HEK293 (cell line): ENCODE data around the gene PRUNE2.

Source experiments
- CTCF ChIA-PET: fragments of 350-600 bp; formaldehyde crosslinking; extraction: SDS; loops from one replicate; lab custom pipeline; 2021; ENCODE audit warnings: antibody characterized with exemption; lab: Yijun Ruan, JAX
- POLR2A ChIA-PET: fragments of 300-600 bp; formaldehyde crosslinking; extraction: SDS; loops from one replicate; lab custom pipeline; 2020; ENCODE audit warnings: antibody characterized with exemption, inconsistent platforms; lab: Yijun Ruan, JAX
- H3K27ac ChIP-seq: fragments of 200-500 bp; sonication (Bioruptor generic); 2 replicates; pipeline ENCODE4 v1.5.1; 2014; ENCODE audit warnings: low read depth, low read length, control low read depth, inconsistent platforms; ENCODE audit errors: extremely low read depth
- H3K36me3 ChIP-seq, 2 experiments: fragments of 200-500 bp in 1 of 2; sonication (Bioruptor generic) in 1 of 2; 1 replicate in 1 of 2; 2 replicates in 1 of 2; pipeline ENCODE4 v1.5.1; 2014 to 2017; ENCODE audit warnings: inconsistent platforms in 2 of 2, low read length in 2 of 2; ENCODE audit not compliant: control insufficient read depth in 2 of 2, insufficient read depth in 1 of 2
- H3K4me1 ChIP-seq: fragments of 200-500 bp; sonication (Bioruptor generic); 2 replicates; pipeline ENCODE4 v1.5.1; 2014; ENCODE audit warnings: mild to moderate bottlenecking, low read length, inconsistent platforms; ENCODE audit not compliant: control insufficient read depth, insufficient read depth
- H3K4me3 ChIP-seq: 2 replicates; pipeline ENCODE4 v1.5.1; 2011; ENCODE audit warnings: low read depth, mild to moderate bottlenecking, control low read depth, low read length, moderate library complexity
- H3K9me3 ChIP-seq: fragments of 200-500 bp; sonication (Bioruptor generic); 2 replicates; pipeline ENCODE4 v1.5.1; 2014; ENCODE audit warnings: low read depth, low read length, inconsistent platforms; ENCODE audit not compliant: control insufficient read depth, insufficient read depth
- GLIS2 ChIP-seq: fragments of 450-650 bp; formaldehyde crosslinking; IDR thresholded peaks from 2 replicates; pipeline ENCODE4 v1.5.1; 2016; ENCODE audit warnings: missing biosample characterization, missing genetic modification characterization
- HIC1 ChIP-seq: fragments of 450-650 bp; formaldehyde crosslinking; IDR thresholded peaks from 2 replicates; pipeline ENCODE4 v1.5.1; 2016; ENCODE audit warnings: missing biosample characterization, missing genetic modification characterization
- KLF8 ChIP-seq: fragments of 450-650 bp; formaldehyde crosslinking; IDR thresholded peaks from 2 replicates; pipeline ENCODE4 v1.5.1; 2016; ENCODE audit warnings: missing biosample characterization, missing genetic modification characterization
- SP2 ChIP-seq: fragments of 450-650 bp; formaldehyde crosslinking; IDR thresholded peaks from 2 replicates; pipeline ENCODE4 v1.5.1; 2016; ENCODE audit warnings: missing biosample characterization, missing genetic modification characterization
- YY2 ChIP-seq: fragments of 450-650 bp; formaldehyde crosslinking; IDR thresholded peaks from 2 replicates; pipeline ENCODE4 v1.5.1; 2016; ENCODE audit warnings: missing biosample characterization, missing genetic modification characterization
- ZBTB21 ChIP-seq: fragments of 450-650 bp; formaldehyde crosslinking; IDR thresholded peaks from 2 replicates; pipeline ENCODE4 v1.5.1; 2017; ENCODE audit warnings: missing biosample characterization, missing genetic modification characterization
- ZNF121 ChIP-seq: fragments of 450-650 bp; formaldehyde crosslinking; IDR thresholded peaks from 2 replicates; pipeline ENCODE4 v1.5.1; 2016; ENCODE audit warnings: missing biosample characterization, missing genetic modification characterization
- ZNF133 ChIP-seq: fragments of 450-650 bp; formaldehyde crosslinking; IDR thresholded peaks from 2 replicates; pipeline ENCODE4 v1.5.1; 2016; ENCODE audit warnings: missing biosample characterization, missing genetic modification characterization
- ZNF423 ChIP-seq: fragments of 450-650 bp; formaldehyde crosslinking; IDR thresholded peaks from 2 replicates; pipeline ENCODE4 v1.5.1; 2016; ENCODE audit warnings: missing biosample characterization, missing genetic modification characterization
- ZNF433 ChIP-seq: fragments of 450-650 bp; formaldehyde crosslinking; IDR thresholded peaks from 2 replicates; pipeline ENCODE4 v1.5.1; 2016; ENCODE audit warnings: missing biosample characterization, missing genetic modification characterization, low read depth
- ZNF514 ChIP-seq: fragments of 450-650 bp; formaldehyde crosslinking; IDR thresholded peaks from 2 replicates; pipeline ENCODE4 v1.5.1; 2016; ENCODE audit warnings: missing biosample characterization, missing genetic modification characterization
- ZNF645 ChIP-seq: fragments of 450-650 bp; formaldehyde crosslinking; IDR thresholded peaks from 2 replicates; pipeline ENCODE4; 2016; ENCODE audit warnings: missing biosample characterization, missing genetic modification characterization
- ZNF660 ChIP-seq: fragments of 450-650 bp; IDR thresholded peaks from 2 replicates; pipeline ENCODE4 v1.5.1; 2018; ENCODE audit warnings: missing biosample characterization, mild to moderate bottlenecking, missing genetic modification characterization
- TF ChIP-seq, protein P1 (sequence below): fragments of 450-650 bp; formaldehyde crosslinking; IDR thresholded peaks from 2 replicates; pipeline ENCODE4 v1.5.1; 2016; ENCODE audit warnings: missing biosample characterization, missing genetic modification characterization, borderline replicate concordance
- TF ChIP-seq, protein P2 (sequence below): fragments of 450-650 bp; formaldehyde crosslinking; IDR thresholded peaks from 2 replicates; pipeline ENCODE4 v1.5.1; 2016; ENCODE audit warnings: missing biosample characterization, missing genetic modification characterization
- TF ChIP-seq, protein P3 (sequence below): fragments of 450-650 bp; formaldehyde crosslinking; IDR thresholded peaks from 2 replicates; pipeline ENCODE4 v1.5.0; 2017; ENCODE audit warnings: missing biosample characterization, missing genetic modification characterization, borderline replicate concordance

Gene PRUNE2

DNA sequence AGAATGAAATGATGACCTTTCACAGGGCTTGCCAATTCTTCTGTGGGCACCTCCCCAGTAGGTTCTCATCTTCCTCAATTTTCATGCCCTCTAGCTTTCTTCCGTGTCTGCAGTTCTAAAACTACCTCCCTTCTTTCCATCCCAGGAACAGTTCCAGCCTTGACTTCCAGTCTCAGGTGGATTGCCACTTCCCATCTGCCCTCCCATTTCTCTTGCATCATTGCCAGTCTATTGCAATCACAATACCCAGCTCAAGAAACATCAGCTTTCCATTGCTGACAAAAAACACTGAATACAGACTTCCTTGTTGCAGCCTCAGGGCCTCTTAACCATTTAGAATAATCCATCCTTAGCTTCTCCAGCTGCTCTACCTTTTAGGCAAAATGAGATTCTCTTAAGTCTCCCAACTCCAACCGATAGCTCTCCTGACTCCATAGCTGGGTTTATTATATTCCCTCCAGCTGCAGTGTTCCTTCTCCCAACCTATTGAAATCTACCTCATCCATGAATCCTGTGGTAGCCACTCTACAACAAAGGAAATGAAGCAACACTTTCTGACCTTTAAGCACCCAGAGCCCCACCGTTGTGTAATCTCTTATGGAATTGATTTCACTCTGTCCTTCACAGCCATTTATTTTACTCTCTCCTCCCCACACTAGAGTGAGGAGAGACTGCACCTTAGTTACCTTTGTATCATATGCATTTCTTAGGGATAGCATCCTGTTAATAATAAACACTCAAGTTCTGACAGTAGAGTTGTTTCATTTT is 217.3 kb downstream of the PRUNE2 start:
- Histone ChIP-seq H3K27ac (no peak overlapping the region), H3K36me3 (no peaks in the 10 kb centered on the region), H3K9me3 (no peaks in the 10 kb centered on the region), H3K4me3 (no peak overlapping the region), H3K4me1 (no peaks in the 10 kb centered on the region)
- ChIA-PET POLR2A (no interaction called here), CTCF (interaction anchor here (0.6 kb wide), 1 partner anchor 243 kb away, joined by 5 read pairs; no protein-coding TSS in a partner anchor)
- TF ChIP-seq ZNF645 (tag by site-specific recombination) (no peak), ZNF660 (no peak)
- TF ChIP-seq, protein P1, sequence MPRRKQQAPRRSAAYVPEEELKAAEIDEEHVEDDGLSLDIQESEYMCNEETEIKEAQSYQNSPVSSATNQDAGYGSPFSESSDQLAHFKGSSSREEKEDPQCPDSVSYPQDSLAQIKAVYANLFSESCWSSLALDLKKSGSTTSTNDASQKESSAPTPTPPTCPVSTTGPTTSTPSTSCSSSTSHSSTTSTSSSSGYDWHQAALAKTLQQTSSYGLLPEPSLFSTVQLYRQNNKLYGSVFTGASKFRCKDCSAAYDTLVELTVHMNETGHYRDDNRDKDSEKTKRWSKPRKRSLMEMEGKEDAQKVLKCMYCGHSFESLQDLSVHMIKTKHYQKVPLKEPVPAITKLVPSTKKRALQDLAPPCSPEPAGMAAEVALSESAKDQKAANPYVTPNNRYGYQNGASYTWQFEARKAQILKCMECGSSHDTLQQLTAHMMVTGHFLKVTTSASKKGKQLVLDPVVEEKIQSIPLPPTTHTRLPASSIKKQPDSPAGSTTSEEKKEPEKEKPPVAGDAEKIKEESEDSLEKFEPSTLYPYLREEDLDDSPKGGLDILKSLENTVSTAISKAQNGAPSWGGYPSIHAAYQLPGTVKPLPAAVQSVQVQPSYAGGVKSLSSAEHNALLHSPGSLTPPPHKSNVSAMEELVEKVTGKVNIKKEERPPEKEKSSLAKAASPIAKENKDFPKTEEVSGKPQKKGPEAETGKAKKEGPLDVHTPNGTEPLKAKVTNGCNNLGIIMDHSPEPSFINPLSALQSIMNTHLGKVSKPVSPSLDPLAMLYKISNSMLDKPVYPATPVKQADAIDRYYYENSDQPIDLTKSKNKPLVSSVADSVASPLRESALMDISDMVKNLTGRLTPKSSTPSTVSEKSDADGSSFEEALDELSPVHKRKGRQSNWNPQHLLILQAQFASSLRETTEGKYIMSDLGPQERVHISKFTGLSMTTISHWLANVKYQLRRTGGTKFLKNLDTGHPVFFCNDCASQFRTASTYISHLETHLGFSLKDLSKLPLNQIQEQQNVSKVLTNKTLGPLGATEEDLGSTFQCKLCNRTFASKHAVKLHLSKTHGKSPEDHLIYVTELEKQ (tag by site-specific recombination): no peak

DNA sequence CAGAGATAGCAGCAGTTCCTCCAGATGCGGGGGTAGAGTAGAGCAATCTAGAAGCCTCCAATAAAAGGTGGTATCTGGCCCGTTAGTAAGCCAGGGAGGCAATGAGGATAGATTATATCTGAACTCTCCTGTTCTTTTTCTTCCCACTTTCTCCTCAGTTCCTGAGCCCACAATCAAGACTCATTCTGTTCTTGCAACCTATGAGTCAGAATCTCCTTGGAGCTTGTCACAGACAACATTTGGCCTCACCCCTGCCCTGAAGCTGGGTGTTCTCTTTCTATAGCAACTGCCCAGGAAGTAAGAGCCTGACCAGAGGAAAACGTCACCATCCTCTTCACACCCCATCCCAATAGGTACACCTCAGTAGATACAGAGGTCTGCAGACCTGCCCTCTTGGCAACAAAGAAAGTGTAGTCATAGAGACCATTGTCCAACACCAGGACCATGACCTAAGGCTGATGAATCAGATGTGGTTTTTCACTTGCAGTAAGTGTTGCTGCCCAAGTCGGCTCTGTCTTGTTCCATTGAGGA is 218.0 kb downstream of the PRUNE2 start:
- Histone ChIP-seq H3K9me3 (no peaks in the 10 kb centered on the region), H3K4me1 (no peaks in the 10 kb centered on the region), H3K27ac (no peak overlapping the region), H3K36me3 (no peaks in the 10 kb centered on the region), H3K4me3 (no peak overlapping the region)
- ChIA-PET POLR2A (no interaction called here), CTCF (no interaction called here)
- TF ChIP-seq KLF8: no peak
- TF ChIP-seq ZNF423 (tag by site-specific recombination): no peak

GRCh38 chr9:76686756-76687155 is 219.2 kb downstream of the PRUNE2 start:
- POLR2A ChIA-PET: no interaction called here
- Histone ChIP-seq H3K27ac (no peak overlapping the region), H3K4me1 (no peaks in the 10 kb centered on the region), H3K9me3 (no peaks in the 10 kb centered on the region), H3K4me3 (no peak overlapping the region), H3K36me3 (no peaks in the 10 kb centered on the region)
- TF ChIP-seq ZNF514 (tag by site-specific recombination): no peak
- TF ChIP-seq ZNF121: peak; percentile 65
- CTCF ChIA-PET: interaction anchor here (0.6 to 0.8 kb wide), 3 partner anchors 71 to 240 kb away, joined by 3 read pairs; no protein-coding TSS in a partner anchor

DNA sequence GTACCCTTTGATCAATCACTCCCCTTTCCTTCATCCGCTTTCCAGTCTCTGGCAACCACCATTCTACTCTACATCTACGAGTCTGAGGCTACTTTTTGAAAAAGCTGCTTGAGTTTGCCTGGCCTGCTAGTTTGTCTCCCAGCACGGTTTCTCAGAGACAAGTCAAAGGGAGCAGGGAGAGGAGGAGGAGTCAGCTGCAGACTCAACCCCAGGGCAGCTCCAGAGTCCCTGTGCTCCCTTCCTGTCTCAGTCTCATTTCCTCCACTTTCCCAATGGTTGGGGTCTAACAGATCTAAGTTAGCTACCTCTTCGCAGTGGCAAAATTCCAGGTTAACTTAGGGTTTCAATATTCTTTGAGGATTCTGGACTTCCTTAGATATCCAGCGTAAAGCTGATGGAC is 221.7 kb downstream of the PRUNE2 start:
- ChIA-PET POLR2A (no interaction called here), CTCF (interaction anchor here (0.5 kb wide), 1 partner anchor 23 kb away, joined by 3 read pairs; no protein-coding TSS in a partner anchor)
- no peaks in the 10 kb centered on the region for H3K36me3 ChIP-seq
- H3K4me1 ChIP-seq: no peaks in the 10 kb centered on the region; the same call in 1 of the 2 replicates
- H3K27ac ChIP-seq: no peak overlapping the region
- H3K9me3 ChIP-seq: no peaks in the 10 kb centered on the region
- H3K4me3 ChIP-seq: no peak overlapping the region
- TF ChIP-seq GLIS2 (tag by site-specific recombination) (no peak), YY2 (tag by site-specific recombination) (no peak), ZBTB21 (tag by site-specific recombination) (no peak), SP2 (no peak), ZNF133 (tag by site-specific recombination) (no peak), HIC1 (tag by site-specific recombination) (no peak), ZNF433 (tag by site-specific recombination) (no peak)
- TF ChIP-seq, protein P2, sequence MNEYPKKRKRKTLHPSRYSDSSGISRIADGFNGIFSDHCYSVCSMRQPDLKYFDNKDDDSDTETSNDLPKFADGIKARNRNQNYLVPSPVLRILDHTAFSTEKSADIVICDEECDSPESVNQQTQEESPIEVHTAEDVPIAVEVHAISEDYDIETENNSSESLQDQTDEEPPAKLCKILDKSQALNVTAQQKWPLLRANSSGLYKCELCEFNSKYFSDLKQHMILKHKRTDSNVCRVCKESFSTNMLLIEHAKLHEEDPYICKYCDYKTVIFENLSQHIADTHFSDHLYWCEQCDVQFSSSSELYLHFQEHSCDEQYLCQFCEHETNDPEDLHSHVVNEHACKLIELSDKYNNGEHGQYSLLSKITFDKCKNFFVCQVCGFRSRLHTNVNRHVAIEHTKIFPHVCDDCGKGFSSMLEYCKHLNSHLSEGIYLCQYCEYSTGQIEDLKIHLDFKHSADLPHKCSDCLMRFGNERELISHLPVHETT: no peak
- TF ChIP-seq, protein P3, sequence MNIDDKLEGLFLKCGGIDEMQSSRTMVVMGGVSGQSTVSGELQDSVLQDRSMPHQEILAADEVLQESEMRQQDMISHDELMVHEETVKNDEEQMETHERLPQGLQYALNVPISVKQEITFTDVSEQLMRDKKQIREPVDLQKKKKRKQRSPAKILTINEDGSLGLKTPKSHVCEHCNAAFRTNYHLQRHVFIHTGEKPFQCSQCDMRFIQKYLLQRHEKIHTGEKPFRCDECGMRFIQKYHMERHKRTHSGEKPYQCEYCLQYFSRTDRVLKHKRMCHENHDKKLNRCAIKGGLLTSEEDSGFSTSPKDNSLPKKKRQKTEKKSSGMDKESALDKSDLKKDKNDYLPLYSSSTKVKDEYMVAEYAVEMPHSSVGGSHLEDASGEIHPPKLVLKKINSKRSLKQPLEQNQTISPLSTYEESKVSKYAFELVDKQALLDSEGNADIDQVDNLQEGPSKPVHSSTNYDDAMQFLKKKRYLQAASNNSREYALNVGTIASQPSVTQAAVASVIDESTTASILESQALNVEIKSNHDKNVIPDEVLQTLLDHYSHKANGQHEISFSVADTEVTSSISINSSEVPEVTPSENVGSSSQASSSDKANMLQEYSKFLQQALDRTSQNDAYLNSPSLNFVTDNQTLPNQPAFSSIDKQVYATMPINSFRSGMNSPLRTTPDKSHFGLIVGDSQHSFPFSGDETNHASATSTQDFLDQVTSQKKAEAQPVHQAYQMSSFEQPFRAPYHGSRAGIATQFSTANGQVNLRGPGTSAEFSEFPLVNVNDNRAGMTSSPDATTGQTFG (tag by site-specific recombination): no peak
